Common myeloid progenitor, CD34-positive (primary cell): Measurements from ENCODE around the gene ARFIP1.

Source experiments
- CTCF ChIA-PET: fragments of 350-600 bp; sonication (Branson Sonifier 250); formaldehyde crosslinking; loops from one replicate; lab custom pipeline; 2021; ENCODE audit warnings: antibody characterized with exemption; lab: Charles Lee
- POLR2A ChIA-PET: fragments of 350-600 bp; sonication (Branson Sonifier 250); formaldehyde crosslinking; loops from one replicate; lab custom pipeline; 2021; ENCODE audit warnings: antibody characterized with exemption; lab: Charles Lee
- DNase-seq, 3 donors: peaks; one replicate each; pipeline versions ENCODE4 v3.0.0 to v3.0.0-alpha.2; 2013
- H3K27ac ChIP-seq, 2 experiments: 1 replicate in 1 of 2; 2 replicates in 1 of 2; pipeline ENCODE4 v1.7.0; 2013; ENCODE audit warnings: inconsistent platforms in 2 of 2, low read length in 2 of 2, mild to moderate bottlenecking in 2 of 2, low read depth in 1 of 2, moderate library complexity in 1 of 2; ENCODE audit not compliant: severe bottlenecking in 2 of 2, insufficient read depth in 1 of 2, poor library complexity in 1 of 2
- H3K27me3 ChIP-seq, 5 experiments: replicated peaks in 2 of 5; 1 replicate in 3 of 5; 2 replicates in 2 of 5; pipeline versions ENCODE4 v1.6.1 to v1.7.0; 2013; ENCODE audit warnings: low read length in 4 of 5, mild to moderate bottlenecking in 2 of 5, moderate library complexity in 2 of 5, inconsistent platforms in 1 of 5; ENCODE audit not compliant: insufficient read depth in 5 of 5, control insufficient read depth in 4 of 5
- H3K36me3 ChIP-seq, 4 experiments: 1 replicate in 2 of 4; 2 replicates in 2 of 4; pipeline versions ENCODE4 v1.6.1 to v1.7.0; 2013; ENCODE audit warnings: low read length in 3 of 4, control low read depth in 1 of 4, mild to moderate bottlenecking in 1 of 4; ENCODE audit not compliant: control insufficient read depth in 4 of 4, insufficient read depth in 4 of 4
- H3K4me1 ChIP-seq, 4 experiments: 1 replicate in 3 of 4; 2 replicates in 1 of 4; pipeline versions ENCODE4 v1.6.1 to v1.7.1; 2013; ENCODE audit warnings: low read length in 3 of 4, mild to moderate bottlenecking in 3 of 4, control low read depth in 1 of 4, inconsistent platforms in 1 of 4, moderate library complexity in 1 of 4; ENCODE audit not compliant: control insufficient read depth in 4 of 4, insufficient read depth in 4 of 4; ENCODE audit errors: control extremely low read depth in 1 of 4
- H3K4me3 ChIP-seq, 7 experiments: 1 replicate in 4 of 7; 2 replicates in 3 of 7; pipeline versions ENCODE4 v1.5.1 to v1.7.0; 2013; ENCODE audit warnings: mild to moderate bottlenecking in 7 of 7, low read length in 6 of 7, moderate library complexity in 6 of 7, inconsistent platforms in 2 of 7, low read depth in 2 of 7, control low read depth in 1 of 7; ENCODE audit not compliant: insufficient read depth in 4 of 7, control insufficient read depth in 1 of 7; ENCODE audit errors: extremely low read depth in 1 of 7
- H3K9me3 ChIP-seq, 5 experiments: 1 replicate in 4 of 5; 2 replicates in 1 of 5; pipeline versions ENCODE4 v1.6.1 to v1.7.1; 2013; ENCODE audit warnings: low read length in 4 of 5, mild to moderate bottlenecking in 2 of 5, inconsistent platforms in 1 of 5, low read depth in 1 of 5, moderate library complexity in 1 of 5; ENCODE audit not compliant: control insufficient read depth in 4 of 5, insufficient read depth in 2 of 5; ENCODE audit errors: control extremely low read depth in 1 of 5
- WGBS: methylation state at CpG from one replicate; pipeline ENCODE4 v1.1.5; 2013; ENCODE audit not compliant: insufficient coverage; 5-methylcytosine and 5-hydroxymethylcytosine counted together

ARFIP1 gene

DNA sequence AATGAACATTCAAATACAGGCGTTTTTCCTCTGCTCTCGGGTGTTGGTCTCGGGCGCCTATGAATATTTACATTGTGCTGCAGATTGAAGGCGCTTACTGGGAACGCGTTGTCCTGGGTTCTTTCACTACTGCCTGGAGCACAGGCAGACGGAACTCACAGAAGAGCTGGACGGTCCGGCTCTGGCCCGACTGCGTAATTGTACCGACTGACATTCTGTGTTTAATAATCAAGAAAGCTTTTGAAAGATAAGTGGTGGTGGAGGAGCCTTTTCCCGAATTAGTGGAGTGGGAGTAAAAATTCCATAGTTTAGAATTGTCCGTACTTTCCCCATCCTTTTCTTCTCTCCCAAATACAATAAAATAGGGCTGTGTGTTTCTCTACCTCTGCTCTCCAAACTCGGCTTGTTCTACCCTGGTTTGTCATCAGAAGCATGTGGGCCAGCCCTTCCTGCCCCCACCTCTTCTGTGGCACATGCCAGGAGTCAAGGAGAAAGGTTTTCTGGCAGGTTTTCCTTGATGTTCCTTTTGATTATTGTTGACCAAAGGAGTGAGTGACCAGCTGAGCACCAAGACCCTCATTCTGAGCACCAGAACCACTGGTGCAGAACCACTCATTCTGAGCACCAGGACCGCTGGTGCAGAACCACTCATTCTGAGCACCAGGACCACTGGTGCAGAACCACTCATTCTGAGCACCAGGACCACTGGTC is 158.6 kb downstream of the ARFIP1 start:
- no peaks in the 10 kb centered on the region for H3K9me3 ChIP-seq
- no peaks in the 10 kb centered on the region for H3K36me3 ChIP-seq
- peak overlapping the region in 6 of 7 experiments; percentile 52 to 81 (median 64) for H3K4me3 ChIP-seq
- CTCF ChIA-PET = interaction anchor here (0.6 kb wide), 1 partner anchor 112 kb away, joined by 5 read pairs; no protein-coding TSS in a partner anchor
- H3K27me3 ChIP-seq = peaks cover 5 to 76% (median 27%) of the 10 kb centered on the region in 5 experiments
- H3K27ac ChIP-seq = no peak overlapping the region
- peaks cover 5 to 32% (median 30%) of the 10 kb centered on the region in 4 experiments for H3K4me1 ChIP-seq
- 45% methylated on average over 14 of the region's 17 CpGs for WGBS
- POLR2A ChIA-PET = no interaction called here
- peak in 1 of 3 donors; percentile 14 for DNase-seq

DNA sequence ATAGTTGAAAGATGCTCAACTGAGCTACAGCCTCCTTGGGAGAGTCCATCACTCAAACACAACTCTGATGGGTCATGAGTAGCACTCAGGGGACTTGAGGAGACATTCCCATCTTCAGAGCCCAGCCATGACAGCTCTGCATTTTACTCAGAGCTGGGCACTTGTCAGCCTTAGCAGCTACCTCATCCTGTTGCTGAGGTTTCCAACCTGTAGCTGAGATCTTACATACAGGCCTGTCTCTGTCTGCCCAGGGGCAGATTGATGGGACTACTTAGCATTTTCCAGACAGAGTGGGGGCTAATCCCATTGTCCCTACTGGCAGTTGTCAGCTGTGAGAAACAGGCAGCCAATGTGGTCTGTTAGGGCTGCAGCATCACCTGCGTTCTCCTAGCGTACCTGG is 159.9 kb downstream of the ARFIP1 start:
- ChIA-PET POLR2A (no interaction called here), CTCF (interaction anchor here (1.4 to 1.6 kb wide), 2 partner anchors 146 to 188 kb away, joined by 3 to 5 read pairs; no protein-coding TSS in a partner anchor)
- H3K36me3 ChIP-seq = no peaks in the 10 kb centered on the region
- peaks cover 5 to 64% (median 22%) of the 10 kb centered on the region in 5 experiments for H3K27me3 ChIP-seq
- WGBS = 100% methylated on average over 2 of the region's 2 CpGs
- H3K4me1 ChIP-seq = peaks cover 5 to 32% (median 30%) of the 10 kb centered on the region in 4 experiments
- H3K4me3 ChIP-seq = no peak overlapping the region
- no peak for DNase-seq
- H3K27ac ChIP-seq = no peak overlapping the region
- H3K9me3 ChIP-seq = no peaks in the 10 kb centered on the region

DNA sequence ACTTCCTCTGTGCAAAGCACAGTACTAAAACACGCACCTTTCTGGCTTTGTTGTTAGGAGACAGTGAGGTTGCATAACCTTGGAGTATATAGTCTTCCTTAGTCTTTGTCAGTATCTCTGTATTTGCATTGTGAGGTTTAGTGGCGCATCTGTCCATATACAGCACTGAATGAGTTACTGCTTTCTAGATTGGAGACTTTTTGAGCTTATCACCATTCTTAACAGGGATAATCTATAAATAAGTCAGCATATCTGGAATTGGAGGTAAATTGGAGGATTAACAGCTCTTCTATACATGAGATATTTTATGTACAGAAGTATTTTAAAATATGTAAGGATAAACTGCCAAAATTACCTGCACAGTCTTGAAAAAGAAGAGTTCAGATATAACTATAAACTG is 160.7 kb downstream of the ARFIP1 start:
- Histone ChIP-seq H3K27me3 (peaks cover 5 to 56% (median 21%) of the 10 kb centered on the region in 5 experiments), H3K9me3 (no peaks in the 10 kb centered on the region), H3K4me3 (no peak overlapping the region), H3K36me3 (no peaks in the 10 kb centered on the region), H3K27ac (no peak overlapping the region), H3K4me1 (peaks cover 2 to 27% (median 26%) of the 10 kb centered on the region in 4 experiments)
- WGBS = 100% methylated on average over 1 of the region's 2 CpGs
- ChIA-PET POLR2A (no interaction called here), CTCF (interaction anchor here (0.8 to 1.6 kb wide), 4 partner anchors 52 to 187 kb away, joined by 3 to 5 read pairs (median 3); no protein-coding TSS in a partner anchor)
- no peak for DNase-seq

DNA sequence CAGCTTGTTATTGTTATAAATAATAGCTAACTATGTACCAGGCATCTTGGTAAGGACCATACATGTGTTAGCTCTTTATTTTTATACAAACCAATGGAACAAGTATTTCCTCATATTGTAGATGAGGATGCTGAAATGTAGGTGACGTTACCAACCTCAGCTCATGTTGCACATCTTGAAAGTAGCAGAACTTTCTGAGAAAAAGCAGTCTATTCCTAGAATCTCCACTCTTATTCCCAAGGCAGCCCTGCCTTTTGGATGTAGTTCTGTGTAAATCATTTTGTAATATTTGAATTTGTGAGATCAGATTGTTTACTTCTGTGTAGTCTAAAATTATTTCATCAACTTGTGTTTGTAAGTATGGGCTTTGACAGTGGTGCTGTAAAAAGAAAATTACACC is 161.7 kb downstream of the ARFIP1 start:
- Histone ChIP-seq H3K27me3 (peaks cover 5 to 47% (median 19%) of the 10 kb centered on the region in 5 experiments), H3K9me3 (no peaks in the 10 kb centered on the region), H3K4me3 (no peak overlapping the region), H3K27ac (no peak overlapping the region), H3K4me1 (peaks cover 0 to 18% (median 16%) of the 10 kb centered on the region in 4 experiments), H3K36me3 (no peaks in the 10 kb centered on the region)
- ChIA-PET CTCF (interaction anchor here (0.8 kb wide), 1 partner anchor 51 kb away, joined by 3 read pairs; no protein-coding TSS in a partner anchor), POLR2A (no interaction called here)
- no CpG with 5 or more reads among the region's 1 CpG for WGBS
- no peak for DNase-seq

DNA sequence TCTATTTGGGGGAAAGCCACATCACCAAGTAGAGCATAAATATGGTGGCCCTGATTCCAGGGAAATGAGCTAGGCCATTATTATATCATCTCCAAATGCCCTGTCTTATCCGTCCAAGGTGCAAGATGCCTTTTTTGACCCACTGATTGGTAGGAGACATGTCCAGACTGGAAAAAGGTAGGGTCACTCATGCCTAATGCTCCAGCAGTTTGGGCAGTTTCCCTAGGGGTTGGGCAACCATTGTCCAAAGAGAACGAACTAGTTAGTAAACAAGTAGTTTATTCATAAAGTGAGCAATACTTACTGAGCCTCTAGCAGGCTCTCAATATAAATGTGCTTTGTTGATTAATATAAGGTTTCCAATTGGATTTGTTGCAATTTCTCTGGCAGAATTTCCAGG is 162.6 kb downstream of the ARFIP1 start:
- no peaks in the 10 kb centered on the region for H3K9me3 ChIP-seq
- peaks cover 0 to 8% (median 7%) of the 10 kb centered on the region in 4 experiments for H3K4me1 ChIP-seq
- no peak overlapping the region for H3K4me3 ChIP-seq
- no peak for DNase-seq
- no peak overlapping the region for H3K27ac ChIP-seq
- 100% methylated on average over 2 of the region's 2 CpGs for WGBS
- H3K27me3 ChIP-seq = peaks cover 5 to 37% (median 17%) of the 10 kb centered on the region in 5 experiments
- ChIA-PET CTCF (no interaction called here), POLR2A (no interaction called here)
- no peaks in the 10 kb centered on the region for H3K36me3 ChIP-seq

DNA sequence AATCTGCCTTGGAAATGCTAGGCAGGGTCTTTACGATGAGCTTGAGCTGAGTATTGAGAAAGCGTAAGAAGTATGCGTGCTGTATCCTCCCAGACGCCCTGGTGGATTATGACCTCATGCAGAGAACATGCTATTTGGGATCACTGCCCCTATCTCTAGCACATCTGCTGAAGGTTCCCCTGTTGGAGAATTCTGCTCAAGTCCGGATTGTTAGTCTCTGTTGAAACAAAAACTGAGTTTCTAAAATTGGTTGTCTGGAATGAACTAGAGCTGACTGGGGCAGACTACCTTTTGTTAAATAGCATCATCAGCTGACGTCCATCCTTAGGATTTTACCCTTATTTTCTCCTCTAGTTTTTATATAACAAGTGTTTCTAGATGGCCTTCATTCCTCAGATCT is 163.9 kb downstream of the ARFIP1 start:
- 100% methylated on average over 4 of the region's 6 CpGs for WGBS
- DNase-seq = no peak

More for the DNA sequence above, 163.9 kb downstream of the ARFIP1 start:
- H3K4me3 ChIP-seq = no peak overlapping the region
- POLR2A ChIA-PET = no interaction called here
- H3K27ac ChIP-seq = no peak overlapping the region
- no peaks in the 10 kb centered on the region for H3K36me3 ChIP-seq
- peaks cover 4 to 24% (median 10%) of the 10 kb centered on the region in 5 experiments for H3K27me3 ChIP-seq
- H3K4me1 ChIP-seq = no peaks in the 10 kb centered on the region
- CTCF ChIA-PET = interaction anchor here (0.5 to 1.1 kb wide), 3 partner anchors 184 to 212 kb away, joined by 3 to 4 read pairs (median 3); no protein-coding TSS in a partner anchor
- H3K9me3 ChIP-seq = no peaks in the 10 kb centered on the region
